DMS 273 (cell line): Measurements from ENCODE around the gene NRCAM.

Experiments
- DNase-seq: peaks from one replicate; lab custom pipeline; 2025; ENCODE audit not compliant: unreplicated experiment; lab: John Stamatoyannopoulos, UW

The NRCAM gene

GRCh38 chr7:108222236-108222892 lies 233.9 kb downstream of the NRCAM start:
- no peak for DNase-seq

DNA sequence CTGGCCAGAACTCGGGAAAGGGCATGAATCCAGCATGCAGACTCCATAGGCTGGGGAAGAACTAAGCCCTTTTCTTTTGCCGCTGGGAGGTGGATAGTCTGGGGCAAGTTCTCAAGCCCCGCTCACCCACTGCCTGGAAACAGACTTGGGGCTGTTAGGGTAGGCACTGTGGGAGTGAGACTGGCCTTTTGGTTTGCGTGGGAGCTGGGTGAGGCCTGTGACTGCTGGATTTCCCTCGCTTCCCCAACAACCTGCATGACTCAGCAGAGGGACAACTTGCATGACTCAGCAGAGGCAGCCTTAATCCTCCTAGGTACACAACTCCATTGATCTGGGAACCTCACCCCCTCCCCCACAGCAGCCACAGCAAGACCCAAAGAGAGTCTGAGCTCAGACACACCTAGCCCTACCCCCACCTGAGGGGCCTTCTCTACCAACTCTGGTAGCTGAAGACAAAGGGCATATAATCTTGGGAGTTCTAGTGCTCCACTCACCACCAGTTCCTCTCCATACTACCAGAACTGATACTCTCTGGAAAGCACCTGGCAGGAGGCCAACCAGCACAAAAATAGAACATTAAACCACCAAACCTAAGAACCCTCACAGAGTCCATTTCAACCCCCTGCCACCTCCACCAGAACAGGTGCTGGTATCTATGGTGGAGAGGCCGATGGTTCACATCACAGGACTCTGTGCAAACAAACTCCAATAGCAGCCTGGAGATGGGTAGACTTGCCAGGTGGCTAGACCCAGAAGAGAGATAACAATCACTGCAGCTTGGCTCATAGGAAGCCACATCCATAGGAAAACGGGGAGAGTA lies 244.6 kb downstream of the NRCAM start:
- peak; percentile 75 for DNase-seq

DNA sequence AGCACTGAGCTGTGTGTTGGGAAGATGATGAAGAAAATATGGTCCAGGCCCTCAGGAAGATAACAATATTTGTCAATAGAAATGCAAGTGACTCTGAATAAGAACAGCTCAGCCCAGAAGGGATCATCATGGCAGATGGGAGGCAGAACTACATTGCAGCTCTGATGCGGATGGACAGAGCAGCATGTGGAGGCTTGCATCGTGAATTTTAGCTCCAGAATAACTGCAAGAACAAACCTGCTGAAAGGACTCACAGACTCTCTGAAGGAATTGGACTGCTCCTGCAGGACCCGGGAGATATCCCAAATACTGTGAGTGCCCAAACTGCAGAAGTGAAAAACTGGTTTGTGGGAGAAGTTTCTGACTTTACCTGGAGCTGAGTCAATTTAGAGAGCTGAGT lies 245.4 kb downstream of the NRCAM start:
- DNase-seq = no peak

GRCh38 chr7:108205311-108205710 lies 250.9 kb downstream of the NRCAM start:
- no peak for DNase-seq

DNA sequence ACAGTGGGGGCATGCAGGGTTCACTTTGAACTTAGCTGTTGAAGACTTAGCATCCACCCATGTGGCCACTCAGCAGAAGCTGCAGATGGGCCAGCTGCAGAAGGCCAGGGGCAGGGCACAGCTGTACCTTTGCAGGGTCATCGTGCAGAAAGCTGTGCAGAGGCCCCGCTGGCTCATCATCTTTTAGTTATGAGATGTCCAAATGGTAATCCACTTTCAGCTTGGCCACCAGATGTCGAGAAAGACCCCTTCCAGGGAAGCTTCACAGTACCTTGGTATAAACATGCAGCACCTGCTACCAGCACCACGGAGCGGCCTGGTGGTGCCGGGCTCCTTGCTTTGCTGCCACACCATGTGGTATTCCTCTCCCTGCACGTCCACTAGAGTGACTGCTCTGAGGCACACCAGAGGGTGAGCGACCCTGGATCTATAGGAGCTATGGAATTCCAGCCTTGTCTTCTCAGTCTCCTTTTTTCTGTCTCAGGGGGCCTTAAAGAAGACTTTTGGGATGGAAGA lies 251.9 kb downstream of the NRCAM start:
- DNase-seq = peak; percentile 56

DNA sequence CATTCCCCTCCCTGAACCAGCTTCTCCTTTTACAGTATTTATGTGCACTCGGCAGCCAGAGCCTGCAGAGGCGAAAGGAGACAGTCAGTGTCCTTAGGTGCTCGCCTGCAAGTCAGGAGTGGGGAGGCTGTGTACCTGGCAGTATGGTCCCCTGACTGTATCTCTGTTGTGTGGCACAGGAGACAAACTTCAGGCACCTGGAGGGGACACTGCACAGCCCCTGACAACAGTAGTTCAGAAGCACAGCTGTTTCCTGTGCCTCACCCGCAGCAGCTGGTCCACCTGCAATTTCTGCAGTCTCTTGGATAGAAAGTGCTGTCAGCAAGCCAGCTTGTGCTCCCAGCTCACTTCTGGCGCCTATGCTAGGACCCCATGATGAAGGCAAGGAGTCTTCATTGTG lies 252.7 kb downstream of the NRCAM start:
- DNase-seq = peak; percentile 84

- no peak for DNase-seq
Measured at GRCh38 chr7:108202743-108203142, 253.5 kb downstream of the NRCAM start.

- DNase-seq = peak; percentile 60
Measured at GRCh38 chr7:108201766-108202165, 254.5 kb downstream of the NRCAM start.

DNA sequence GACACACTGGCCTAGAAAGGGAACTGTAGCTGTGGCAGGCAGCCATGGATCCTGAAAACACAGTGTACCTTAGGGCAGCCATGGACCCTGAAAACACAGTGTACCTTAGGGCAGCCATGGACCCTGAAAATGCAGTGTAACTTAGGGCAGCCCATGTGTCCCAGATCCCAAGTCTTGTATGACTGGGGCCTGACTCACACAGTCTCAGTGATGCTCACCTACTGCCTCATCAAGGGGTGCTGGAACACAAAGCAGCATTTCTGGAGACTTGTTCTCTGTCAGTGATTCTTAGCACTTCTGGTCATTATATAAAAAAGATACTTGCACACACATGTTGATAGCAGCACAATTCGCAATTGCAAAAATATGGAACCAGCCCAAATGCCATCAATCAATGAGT lies 255.9 kb downstream of the NRCAM start:
- no peak for DNase-seq

DNA sequence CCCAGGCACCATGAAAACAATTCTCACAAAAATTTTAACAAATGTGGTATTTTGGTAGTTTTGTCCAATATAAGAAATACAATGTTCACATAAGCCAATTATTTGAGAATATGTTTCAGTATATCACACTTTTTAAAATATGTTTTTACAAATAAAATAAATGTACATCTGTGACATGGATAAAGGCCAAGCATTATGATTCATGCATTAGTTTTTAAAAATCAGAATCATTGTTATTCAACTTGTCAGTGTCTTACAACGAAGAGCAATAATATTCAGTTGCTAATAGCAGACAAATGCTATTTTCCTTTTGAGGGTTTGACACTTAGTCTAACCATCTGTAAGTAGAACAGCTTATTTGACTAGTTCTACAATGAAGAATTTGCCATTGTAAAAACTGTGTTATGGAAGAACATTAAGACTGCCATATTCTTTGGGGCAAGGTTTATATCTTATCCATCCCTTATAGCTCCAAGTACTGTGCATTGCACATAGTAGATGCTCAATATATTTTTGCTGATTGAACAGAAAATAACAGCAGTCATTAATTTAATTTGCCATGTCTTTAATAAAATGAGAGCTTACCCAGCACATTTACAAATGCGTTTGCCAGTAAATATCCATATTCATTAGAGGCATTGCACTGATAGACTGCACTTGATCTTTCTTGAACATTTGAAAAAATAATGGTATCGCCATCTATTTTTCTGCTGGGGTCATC lies 258.7 kb downstream of the NRCAM start:
- no peak for DNase-seq

DNA sequence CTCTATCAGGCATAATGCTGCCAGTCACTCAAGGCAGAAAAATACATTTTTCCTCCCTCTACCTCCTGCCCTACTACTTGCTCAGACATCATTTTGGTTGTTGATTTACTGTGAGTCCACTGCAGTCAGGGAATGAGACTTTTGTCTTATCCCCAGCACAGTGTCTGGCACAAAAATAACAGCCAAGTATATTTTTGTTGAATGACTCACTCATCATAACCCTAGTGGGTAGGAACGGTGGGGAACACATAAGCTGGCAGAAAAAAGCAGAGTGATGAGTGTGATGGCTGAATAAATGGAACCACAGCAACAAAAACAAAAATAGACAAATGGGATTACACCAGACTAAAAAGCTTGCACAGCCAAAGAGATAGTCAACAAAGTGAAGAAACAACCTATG lies 260.2 kb downstream of the NRCAM start:
- no peak for DNase-seq

- no peak for DNase-seq
Measured at GRCh38 chr7:108193594-108194498, 262.4 kb downstream of the NRCAM start.

GRCh38 chr7:108190891-108191290 lies 265.3 kb downstream of the NRCAM start:
- DNase-seq = no peak

- DNase-seq = no peak
Measured at GRCh38 chr7:108189733-108190388, 266.4 kb downstream of the NRCAM start.

DNA sequence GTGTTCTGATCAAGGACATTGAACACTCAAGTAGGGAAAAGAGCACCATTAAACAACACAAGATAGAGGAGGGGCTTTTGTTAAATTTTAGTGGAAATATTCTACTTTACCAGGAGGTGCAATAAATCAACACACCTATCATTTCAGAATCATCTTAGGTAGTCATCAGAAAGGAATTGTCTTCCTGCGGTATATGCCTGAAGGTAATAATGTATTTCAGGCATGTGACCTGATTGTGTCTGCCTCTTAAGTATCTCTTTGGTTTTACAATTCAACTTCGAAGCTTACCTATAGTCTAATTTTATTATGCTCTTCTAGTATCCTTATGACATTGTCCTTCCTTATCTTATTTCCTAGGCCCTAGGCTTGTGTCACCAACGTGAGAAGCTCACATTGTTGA lies 267.5 kb downstream of the NRCAM start:
- DNase-seq = no peak

- DNase-seq = peak; percentile 82
Measured at GRCh38 chr7:108181073-108181985, 274.9 kb downstream of the NRCAM start.

DNA sequence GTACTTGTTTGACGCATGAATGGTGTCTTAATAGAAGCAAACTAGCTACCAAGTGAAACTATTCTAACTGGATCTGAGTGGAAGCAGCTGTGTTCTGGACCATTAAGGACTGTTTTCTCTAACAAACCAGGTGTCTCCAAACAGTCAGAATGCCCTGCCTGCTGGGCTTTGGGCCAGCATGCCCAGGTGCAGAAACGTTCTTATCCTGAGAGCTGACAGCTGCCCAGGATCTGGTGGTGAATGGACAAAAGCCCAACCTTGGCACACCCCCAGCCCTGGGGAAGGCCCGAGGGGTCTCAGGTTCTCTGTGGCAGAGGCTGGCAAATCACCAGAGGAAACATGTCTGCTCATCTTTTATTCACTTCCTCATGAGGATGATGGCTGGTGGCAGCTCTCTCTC lies 277.8 kb downstream of the NRCAM start:
- peak; percentile 74 for DNase-seq

DNA sequence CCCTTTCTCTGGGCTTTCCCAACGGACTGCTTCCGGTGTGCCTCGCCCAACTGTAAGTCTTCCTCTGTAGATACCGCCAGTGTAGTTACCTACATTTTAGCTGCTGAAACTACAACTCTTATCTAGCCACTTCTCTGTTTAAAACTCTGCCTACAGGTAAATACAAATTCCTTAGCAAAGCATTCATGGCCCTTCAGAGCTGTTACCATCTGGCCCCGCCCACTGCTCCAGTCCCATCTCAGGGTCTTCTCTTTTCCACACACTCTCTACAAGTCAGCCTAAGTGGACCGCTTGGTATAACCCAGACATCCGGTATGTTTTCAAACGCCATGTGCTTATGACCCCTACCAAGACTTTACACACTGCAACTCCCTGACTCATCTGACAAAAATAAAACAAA lies 285.1 kb downstream of the NRCAM start:
- DNase-seq = no peak

- no peak for DNase-seq
Measured at GRCh38 chr7:108170251-108170650, 286.0 kb downstream of the NRCAM start.
